HCT116 (cell line): ENCODE results near the gene PRR36. TPM values are rescaled to one million over a fixed set of nuclear protein-coding genes. Genes with fewer than 3 reads are reported as not detected.

ENCODE experiments used
- ATAC-seq: fragments of 200-7000 bp; cut with Tn5 transposase; 2 replicates; pipeline ENCODE4 v1.9.1; 2020; ENCODE audit warnings: mild to moderate bottlenecking, moderate library complexity
- BruUV-seq: library from RNA; stranded (reverse); fragments of 400-500 nt; replicated peaks from 2 replicates; lab custom pipeline; 2021; lab: Mats Ljungman, UMichigan
- CTCF ChIA-PET: fragments of 300-600 bp; sonication (Branson Sonifier 250); formaldehyde crosslinking; loops from one replicate; lab custom pipeline; 2021; ENCODE audit warnings: antibody characterized with exemption; lab: Charles Lee
- POLR2A ChIA-PET: fragments of 300-600, 350-600 bp; sonication (Branson Sonifier 250); formaldehyde crosslinking; loops from one replicate; lab custom pipeline; 2021; ENCODE audit warnings: antibody characterized with exemption; lab: Charles Lee
- RAD21 ChIA-PET, 2 experiments: fragments of 300-600 bp; sonication (Branson Sonifier 250); formaldehyde crosslinking; loops; one replicate each; lab custom pipeline; 2023; ENCODE audit warnings: low total read pairs in 2 of 2; ENCODE audit not compliant: uncharacterized antibody in 2 of 2, unreplicated experiment in 2 of 2, low non-redundant PET in 1 of 2; lab: Charles Lee
- DNase-seq: peaks from one replicate; pipeline ENCODE4 v3.0.0-alpha.2; 2010; ENCODE audit warnings: low read depth, low spot score
- H2AFZ ChIP-seq: fragments of 200-600 bp; shearing (Covaris generic), sonication (generic); 2 replicates; pipeline ENCODE4 v1.6.1; 2017; ENCODE audit warnings: low read depth, mixed run types, mixed read lengths, antibody characterized with exemption, low read length; ENCODE audit not compliant: poor library complexity, severe bottlenecking
- H3K27ac ChIP-seq: 2 replicates; pipeline ENCODE4 v1.5.1; 2012; ENCODE audit warnings: low read depth, low read length
- H3K27me3 ChIP-seq: fragments of 200-600 bp; sonication (generic); 2 replicates; pipeline ENCODE4 v1.6.1; 2016; ENCODE audit warnings: mixed run types, low read length, mixed read lengths; ENCODE audit not compliant: insufficient read depth
- H3K36me3 ChIP-seq, 2 experiments: fragments of 200-500 bp in 1 of 2; fragments of 200-600 bp in 1 of 2; sonication (Bioruptor generic) in 1 of 2; sonication (generic) in 1 of 2; 2 replicates each; pipeline versions ENCODE4 v1.5.1 to v1.6.1; 2014 to 2016; ENCODE audit warnings: low read length in 2 of 2, inconsistent platforms in 1 of 2, mixed read lengths in 1 of 2, mixed run types in 1 of 2; ENCODE audit not compliant: insufficient read depth in 2 of 2, control insufficient read depth in 1 of 2
- H3K4me1 ChIP-seq, 2 experiments: fragments of 200-600 bp in 1 of 2; sonication (generic) in 1 of 2; 2 replicates each; pipeline versions ENCODE4 v1.5.1 to v1.6.1; 2012 to 2017; ENCODE audit warnings: low read length in 2 of 2, inconsistent platforms in 1 of 2, mild to moderate bottlenecking in 1 of 2, mixed read lengths in 1 of 2, mixed run types in 1 of 2, moderate library complexity in 1 of 2; ENCODE audit not compliant: insufficient read depth in 2 of 2, control insufficient read depth in 1 of 2
- H3K4me2 ChIP-seq: fragments of 200-600 bp; sonication (generic); 2 replicates; pipeline ENCODE4 v1.6.1; 2017; ENCODE audit warnings: mixed run types, low read length, mixed read lengths
- H3K4me3 ChIP-seq, 2 experiments: fragments of 200-600 bp in 1 of 2; sonication (generic) in 1 of 2; replicated peaks in 1 of 2; 2 replicates each; pipeline ENCODE4 v1.5.1; 2011 to 2016; ENCODE audit warnings: low read length in 2 of 2, control low read depth in 1 of 2, low read depth in 1 of 2, mild to moderate bottlenecking in 1 of 2, mixed read lengths in 1 of 2, mixed run types in 1 of 2
- H3K79me2 ChIP-seq: fragments of 200-600 bp; sonication (generic); 2 replicates; pipeline ENCODE4 v1.6.1; 2017; ENCODE audit warnings: mild to moderate bottlenecking, mixed run types, low read length, moderate library complexity, mixed read lengths; ENCODE audit not compliant: insufficient read depth
- H3K9ac ChIP-seq: fragments of 200-600 bp; sonication (generic); 2 replicates; pipeline ENCODE4 v1.6.1; 2016; ENCODE audit warnings: low read length, mixed read lengths
- H3K9me2 ChIP-seq: fragments of 200-600 bp; sonication (generic), shearing (Covaris generic); 2 replicates; pipeline ENCODE4 v1.6.1; 2017; ENCODE audit warnings: mixed run types, mild to moderate bottlenecking, moderate library complexity; ENCODE audit not compliant: insufficient read depth
- H3K9me3 ChIP-seq, 2 experiments: fragments of 200-500 bp in 1 of 2; fragments of 200-600 bp in 1 of 2; sonication (Bioruptor generic) in 1 of 2; sonication (generic) in 1 of 2; 2 replicates each; pipeline ENCODE4 v1.6.1; 2014 to 2017; ENCODE audit warnings: low read length in 2 of 2, mixed read lengths in 2 of 2, inconsistent platforms in 1 of 2, low read depth in 1 of 2, mild to moderate bottlenecking in 1 of 2, mixed run types in 1 of 2, moderate library complexity in 1 of 2; ENCODE audit not compliant: control insufficient read depth in 1 of 2, insufficient read depth in 1 of 2
- H4K20me1 ChIP-seq: fragments of 200-600 bp; sonication (generic), shearing (Covaris generic); 2 replicates; pipeline ENCODE4 v1.6.1; 2017; ENCODE audit warnings: mixed run types, mild to moderate bottlenecking, moderate library complexity; ENCODE audit not compliant: insufficient read depth
- CBX3 ChIP-seq: IDR thresholded peaks from 2 replicates; pipeline ENCODE4 v1.6.1; 2012; ENCODE audit warnings: low read depth
- CEBPB ChIP-seq: IDR thresholded peaks from 2 replicates; pipeline ENCODE4 v1.6.1; 2012; ENCODE audit warnings: low read depth
- EGR1 ChIP-seq: IDR thresholded peaks from 2 replicates; pipeline ENCODE4 v1.6.1; 2012; ENCODE audit warnings: low read depth
- ELF1 ChIP-seq: IDR thresholded peaks from 2 replicates; pipeline ENCODE4 v1.6.1; 2012; ENCODE audit warnings: low read depth, borderline replicate concordance
- EZH2 ChIP-seq: fragments of 200-600 bp; sonication (generic); IDR thresholded peaks from 2 replicates; pipeline ENCODE4 v1.6.1; 2017; ENCODE audit warnings: antibody characterized with exemption, mixed run types
- JUND ChIP-seq: IDR thresholded peaks from 2 replicates; pipeline ENCODE4 v1.6.1; 2012
- TCF7L2 ChIP-seq: IDR thresholded peaks from 2 replicates; pipeline ENCODE4 v1.7.0; 2011; ENCODE audit warnings: borderline replicate concordance, inconsistent platforms; ENCODE audit not compliant: insufficient read depth, insufficient read length; ENCODE audit errors: extremely low read depth
- YY1 ChIP-seq: IDR thresholded peaks from 2 replicates; pipeline ENCODE4 v1.6.1; 2011; ENCODE audit warnings: low read length, low read depth, moderate library complexity, mild to moderate bottlenecking; ENCODE audit not compliant: insufficient replicate concordance; ENCODE audit errors: extremely low read depth
- ZFX ChIP-seq: fragments of 450-650 bp; IDR thresholded peaks from 2 replicates; pipeline ENCODE4 v1.6.1; 2017
- ZNF274 ChIP-seq: fragments of 200-500 bp; sonication (Bioruptor generic); IDR thresholded peaks from 2 replicates; pipeline ENCODE4 v1.6.1; 2014; ENCODE audit warnings: mild to moderate bottlenecking, low read depth, low read length, inconsistent platforms
- intact Hi-C: fragments of 100-400 bp; cut with micrococcal nuclease; formaldehyde crosslinking; loops from 2 replicates; pipeline ENCODE4 v1.10.0; 2022
- total RNA-seq: library from RNA; stranded (reverse); gene quantifications from one replicate; pipeline ENCODE4 v1.2.1, GENCODE V29; 2021; ENCODE audit not compliant: unreplicated experiment
- TF ChIP-seq, protein P1 (sequence below): IDR thresholded peaks from 2 replicates; pipeline ENCODE4 v1.6.1; 2012; ENCODE audit warnings: low read depth
- TF ChIP-seq, protein P2 (sequence below): IDR thresholded peaks from 2 replicates; pipeline ENCODE4 v1.6.1; 2012
- TF ChIP-seq, protein P3 (sequence below): IDR thresholded peaks from 2 replicates; pipeline ENCODE4 v1.6.1; 2011; ENCODE audit warnings: mild to moderate bottlenecking, low read length, moderate library complexity; ENCODE audit not compliant: insufficient replicate concordance; ENCODE audit errors: extremely low read depth

Gene PRR36
- total RNA-seq, 1 experiment from 2014 or later = 7.5 TPM

DNA sequence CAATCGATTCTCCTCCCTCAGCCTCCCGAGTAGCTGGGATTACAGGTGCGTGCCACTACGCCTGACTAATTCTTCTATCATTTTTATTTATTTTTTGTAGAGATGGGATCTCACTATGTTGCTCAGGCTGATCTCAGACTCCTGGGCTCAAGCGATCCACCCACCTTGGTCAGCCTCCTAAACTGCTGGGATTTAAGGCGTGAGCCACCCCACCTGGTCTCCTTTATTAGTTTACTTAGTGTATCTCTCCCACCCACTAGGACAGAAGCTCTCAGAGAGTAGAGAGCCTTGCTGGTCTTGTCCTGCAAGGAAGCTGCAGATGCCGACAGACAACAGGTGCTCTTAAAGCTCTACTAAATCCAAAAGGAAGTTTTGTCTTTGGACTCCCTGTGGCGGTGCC, 11.6 kb upstream of the PRR36 start:
- Histone ChIP-seq H3K79me2 (peaks cover 19% of the 10 kb centered on the region; the same call in 1 of the 2 replicates), H3K4me2 (peak overlapping the region; percentile 46; the same call in 1 of the 2 replicates), H3K27me3 (no peaks in the 10 kb centered on the region)
- ATAC-seq (no peak), DNase-seq (no peak)
- POLR2A ChIA-PET = interaction anchor here (1.0 kb wide), 1 partner anchor 17 kb away, joined by 6 read pairs; no protein-coding TSS in a partner anchor
- TF ChIP-seq JUND = no peak
- TF ChIP-seq, protein P1, sequence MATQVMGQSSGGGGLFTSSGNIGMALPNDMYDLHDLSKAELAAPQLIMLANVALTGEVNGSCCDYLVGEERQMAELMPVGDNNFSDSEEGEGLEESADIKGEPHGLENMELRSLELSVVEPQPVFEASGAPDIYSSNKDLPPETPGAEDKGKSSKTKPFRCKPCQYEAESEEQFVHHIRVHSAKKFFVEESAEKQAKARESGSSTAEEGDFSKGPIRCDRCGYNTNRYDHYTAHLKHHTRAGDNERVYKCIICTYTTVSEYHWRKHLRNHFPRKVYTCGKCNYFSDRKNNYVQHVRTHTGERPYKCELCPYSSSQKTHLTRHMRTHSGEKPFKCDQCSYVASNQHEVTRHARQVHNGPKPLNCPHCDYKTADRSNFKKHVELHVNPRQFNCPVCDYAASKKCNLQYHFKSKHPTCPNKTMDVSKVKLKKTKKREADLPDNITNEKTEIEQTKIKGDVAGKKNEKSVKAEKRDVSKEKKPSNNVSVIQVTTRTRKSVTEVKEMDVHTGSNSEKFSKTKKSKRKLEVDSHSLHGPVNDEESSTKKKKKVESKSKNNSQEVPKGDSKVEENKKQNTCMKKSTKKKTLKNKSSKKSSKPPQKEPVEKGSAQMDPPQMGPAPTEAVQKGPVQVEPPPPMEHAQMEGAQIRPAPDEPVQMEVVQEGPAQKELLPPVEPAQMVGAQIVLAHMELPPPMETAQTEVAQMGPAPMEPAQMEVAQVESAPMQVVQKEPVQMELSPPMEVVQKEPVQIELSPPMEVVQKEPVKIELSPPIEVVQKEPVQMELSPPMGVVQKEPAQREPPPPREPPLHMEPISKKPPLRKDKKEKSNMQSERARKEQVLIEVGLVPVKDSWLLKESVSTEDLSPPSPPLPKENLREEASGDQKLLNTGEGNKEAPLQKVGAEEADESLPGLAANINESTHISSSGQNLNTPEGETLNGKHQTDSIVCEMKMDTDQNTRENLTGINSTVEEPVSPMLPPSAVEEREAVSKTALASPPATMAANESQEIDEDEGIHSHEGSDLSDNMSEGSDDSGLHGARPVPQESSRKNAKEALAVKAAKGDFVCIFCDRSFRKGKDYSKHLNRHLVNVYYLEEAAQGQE = no peak
- TF ChIP-seq, all 23 proteins: peak for 0
- Histone ChIP-seq H3K9me2 (no peaks in the 10 kb centered on the region), H3K27ac (no peak overlapping the region), H3K4me3 (no peak overlapping the region), H3K9me3 (no peaks in the 10 kb centered on the region), H3K9ac (no peak overlapping the region), H3K36me3 (no peaks in the 10 kb centered on the region), H2AFZ (no peak overlapping the region), H4K20me1 (no peaks in the 10 kb centered on the region), H3K4me1 (peaks cover 13 to 42% of the 10 kb centered on the region in 2 experiments; a peak in 3 of 4 replicates)
- ChIA-PET CTCF (interaction anchor here (4.0 kb wide), 1 partner anchor 17 kb away, joined by 14 read pairs; no protein-coding TSS in a partner anchor), RAD21 (no interaction called here)
- intact Hi-C loops = no loop called here
- BruUV-seq = no TSS peak

DNA sequence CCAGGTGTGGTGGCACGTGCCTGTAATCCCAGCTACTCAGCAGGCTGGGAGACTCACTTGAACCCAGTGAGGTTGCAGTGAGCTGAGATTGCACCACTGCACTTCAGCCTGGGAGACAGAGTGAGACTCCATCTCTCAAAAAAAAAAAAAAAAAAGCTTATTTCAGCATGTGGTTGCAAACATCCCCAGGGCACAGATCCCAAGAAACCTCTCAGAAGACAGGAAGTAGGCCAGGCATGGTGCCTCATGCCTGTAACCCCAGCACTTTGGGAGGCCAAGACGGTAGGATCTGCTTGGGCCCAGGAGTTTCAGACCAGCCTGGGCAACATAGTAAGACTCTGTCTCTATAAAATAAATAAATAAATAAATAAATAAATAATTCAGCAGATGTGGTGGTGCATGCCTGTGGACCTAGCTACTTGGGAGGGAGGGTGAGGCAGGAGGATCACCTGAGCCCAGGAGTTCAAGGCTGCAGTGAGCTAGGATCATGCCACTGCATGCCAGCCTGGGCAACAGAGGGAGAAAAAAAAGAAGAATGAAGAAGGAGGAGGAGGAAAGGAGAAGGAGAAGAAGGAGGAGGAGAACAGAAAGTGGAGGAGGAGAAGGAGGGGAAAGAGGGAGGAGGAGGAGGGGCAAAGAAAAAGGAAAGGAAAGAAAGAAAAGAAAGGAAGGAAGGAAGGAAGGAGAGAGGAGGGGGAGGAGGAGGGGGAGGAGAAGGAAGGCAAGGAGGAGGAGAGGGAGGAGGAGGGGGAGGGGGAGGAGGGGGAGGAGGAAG, 9.8 kb upstream of the PRR36 start:
- no peak overlapping the region for H3K4me3 ChIP-seq
- BruUV-seq = no TSS peak
- H3K9ac ChIP-seq = no peak overlapping the region
- DNase-seq = no peak
- ATAC-seq = no peak
- intact Hi-C loops = no loop called here
- peaks cover 13 to 32% of the 10 kb centered on the region in 2 experiments; a peak in 3 of 4 replicates for H3K4me1 ChIP-seq
- POLR2A ChIA-PET = no interaction called here
- no peak overlapping the region for H3K27ac ChIP-seq
- peaks cover 5% of the 10 kb centered on the region; the same call in 1 of the 2 replicates for H3K79me2 ChIP-seq
- no peaks in the 10 kb centered on the region for H4K20me1 ChIP-seq
- H2AFZ ChIP-seq = no peak overlapping the region
- no peaks in the 10 kb centered on the region for H3K27me3 ChIP-seq
- H3K9me2 ChIP-seq = no peaks in the 10 kb centered on the region
- H3K36me3 ChIP-seq = no peaks in the 10 kb centered on the region
- CTCF ChIA-PET = interaction anchor here (0.6 to 2.0 kb wide), 3 partner anchors 15 to 530 kb away, joined by 3 to 9 read pairs (median 4); no protein-coding TSS in a partner anchor
- H3K4me2 ChIP-seq = no peak overlapping the region
- RAD21 ChIA-PET = no interaction called here
- no peaks in the 10 kb centered on the region for H3K9me3 ChIP-seq
- TF ChIP-seq CBX3 (no peak), EZH2 (no peak), ELF1 (no peak), EGR1 (no peak), CEBPB (no peak), TCF7L2 (no peak), YY1 (no peak), ZNF274 (no peak), ZFX (no peak)
- TF ChIP-seq, protein P2, sequence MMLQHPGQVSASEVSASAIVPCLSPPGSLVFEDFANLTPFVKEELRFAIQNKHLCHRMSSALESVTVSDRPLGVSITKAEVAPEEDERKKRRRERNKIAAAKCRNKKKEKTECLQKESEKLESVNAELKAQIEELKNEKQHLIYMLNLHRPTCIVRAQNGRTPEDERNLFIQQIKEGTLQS = no peak
- TF ChIP-seq, protein P3, sequence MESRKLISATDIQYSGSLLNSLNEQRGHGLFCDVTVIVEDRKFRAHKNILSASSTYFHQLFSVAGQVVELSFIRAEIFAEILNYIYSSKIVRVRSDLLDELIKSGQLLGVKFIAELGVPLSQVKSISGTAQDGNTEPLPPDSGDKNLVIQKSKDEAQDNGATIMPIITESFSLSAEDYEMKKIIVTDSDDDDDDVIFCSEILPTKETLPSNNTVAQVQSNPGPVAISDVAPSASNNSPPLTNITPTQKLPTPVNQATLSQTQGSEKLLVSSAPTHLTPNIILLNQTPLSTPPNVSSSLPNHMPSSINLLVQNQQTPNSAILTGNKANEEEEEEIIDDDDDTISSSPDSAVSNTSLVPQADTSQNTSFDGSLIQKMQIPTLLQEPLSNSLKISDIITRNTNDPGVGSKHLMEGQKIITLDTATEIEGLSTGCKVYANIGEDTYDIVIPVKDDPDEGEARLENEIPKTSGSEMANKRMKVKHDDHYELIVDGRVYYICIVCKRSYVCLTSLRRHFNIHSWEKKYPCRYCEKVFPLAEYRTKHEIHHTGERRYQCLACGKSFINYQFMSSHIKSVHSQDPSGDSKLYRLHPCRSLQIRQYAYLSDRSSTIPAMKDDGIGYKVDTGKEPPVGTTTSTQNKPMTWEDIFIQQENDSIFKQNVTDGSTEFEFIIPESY = no peak
